Right lobe of liver (tissue), 4 donors: ENCODE results near the gene PDZD7.

Experiments
- POLR2A ChIP-seq: fragments of 450-650 bp; IDR thresholded peaks from one replicate; pipeline ENCODE4 v1.6.1; 2017; ENCODE audit warnings: antibody characterized with exemption, mild to moderate bottlenecking
- TF ChIP-seq, protein P1 (sequence below), 4 donors: fragments of 200-600 bp in 3 of 4; fragments of 450-650 bp in 1 of 4; IDR thresholded peaks; one replicate each; pipeline versions ENCODE4 v1.5.1 to v1.8.0; 2016 to 2022; ENCODE audit warnings: antibody characterized with exemption in 4 of 4, mild to moderate bottlenecking in 2 of 4
- donor health status: DM: no; HTN: no; CAD: no.
- donor health status: DM: no; HTN: no; CAD: no.
- donor health status: DM: no; HTN: yes; CAD: no.

DNA sequence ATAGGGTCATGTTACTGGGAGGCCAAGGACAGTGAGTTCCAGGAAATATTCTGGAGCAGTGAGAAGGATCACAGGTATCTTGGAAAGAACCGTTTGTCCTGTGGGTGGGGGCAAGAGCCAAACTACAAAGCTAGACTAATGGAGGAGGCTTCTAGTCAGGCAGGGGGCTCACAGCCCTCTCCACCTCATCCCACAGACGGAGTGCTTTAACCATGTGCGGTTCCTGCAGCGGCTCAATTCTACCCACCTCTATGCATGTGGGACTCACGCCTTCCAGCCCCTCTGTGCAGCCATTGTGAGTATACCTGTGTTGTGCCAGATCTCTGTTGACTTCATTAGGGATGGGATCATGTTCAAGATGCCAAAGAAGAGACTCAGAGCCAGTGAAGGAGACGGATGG, 53.5 kb downstream of the PDZD7 start:
- TF ChIP-seq, protein P1, sequence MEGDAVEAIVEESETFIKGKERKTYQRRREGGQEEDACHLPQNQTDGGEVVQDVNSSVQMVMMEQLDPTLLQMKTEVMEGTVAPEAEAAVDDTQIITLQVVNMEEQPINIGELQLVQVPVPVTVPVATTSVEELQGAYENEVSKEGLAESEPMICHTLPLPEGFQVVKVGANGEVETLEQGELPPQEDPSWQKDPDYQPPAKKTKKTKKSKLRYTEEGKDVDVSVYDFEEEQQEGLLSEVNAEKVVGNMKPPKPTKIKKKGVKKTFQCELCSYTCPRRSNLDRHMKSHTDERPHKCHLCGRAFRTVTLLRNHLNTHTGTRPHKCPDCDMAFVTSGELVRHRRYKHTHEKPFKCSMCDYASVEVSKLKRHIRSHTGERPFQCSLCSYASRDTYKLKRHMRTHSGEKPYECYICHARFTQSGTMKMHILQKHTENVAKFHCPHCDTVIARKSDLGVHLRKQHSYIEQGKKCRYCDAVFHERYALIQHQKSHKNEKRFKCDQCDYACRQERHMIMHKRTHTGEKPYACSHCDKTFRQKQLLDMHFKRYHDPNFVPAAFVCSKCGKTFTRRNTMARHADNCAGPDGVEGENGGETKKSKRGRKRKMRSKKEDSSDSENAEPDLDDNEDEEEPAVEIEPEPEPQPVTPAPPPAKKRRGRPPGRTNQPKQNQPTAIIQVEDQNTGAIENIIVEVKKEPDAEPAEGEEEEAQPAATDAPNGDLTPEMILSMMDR (IDR thresholded peaks at IDR 0.05): no peak
- no peak for TF ChIP-seq POLR2A
